Jurkat, Clone E6-1 (cell line): ENCODE data around the gene KCNF1. TPM values are rescaled to one million over a fixed set of nuclear protein-coding genes. Genes with fewer than 3 reads are reported as not detected.

ENCODE experiments used
- DNase-seq: peaks from one replicate; pipeline ENCODE4 v3.0.0-alpha.2; 2011; ENCODE audit warnings: low read depth, low spot score
- H3K4me3 ChIP-seq: 2 replicates; pipeline ENCODE4 v1.5.1; 2011; ENCODE audit warnings: mild to moderate bottlenecking, low read length, control low read depth, moderate library complexity
- polyA plus RNA-seq: library from polyadenylated mRNA; unstranded; fragments of >200 nt; gene quantifications from one replicate; pipeline ENCODE4 v1.2.1, GENCODE V29; 2012; ENCODE audit warnings: missing spikeins; ENCODE audit not compliant: insufficient read length, insufficient read depth

The KCNF1 gene
- not detected for polyA plus RNA-seq

DNA sequence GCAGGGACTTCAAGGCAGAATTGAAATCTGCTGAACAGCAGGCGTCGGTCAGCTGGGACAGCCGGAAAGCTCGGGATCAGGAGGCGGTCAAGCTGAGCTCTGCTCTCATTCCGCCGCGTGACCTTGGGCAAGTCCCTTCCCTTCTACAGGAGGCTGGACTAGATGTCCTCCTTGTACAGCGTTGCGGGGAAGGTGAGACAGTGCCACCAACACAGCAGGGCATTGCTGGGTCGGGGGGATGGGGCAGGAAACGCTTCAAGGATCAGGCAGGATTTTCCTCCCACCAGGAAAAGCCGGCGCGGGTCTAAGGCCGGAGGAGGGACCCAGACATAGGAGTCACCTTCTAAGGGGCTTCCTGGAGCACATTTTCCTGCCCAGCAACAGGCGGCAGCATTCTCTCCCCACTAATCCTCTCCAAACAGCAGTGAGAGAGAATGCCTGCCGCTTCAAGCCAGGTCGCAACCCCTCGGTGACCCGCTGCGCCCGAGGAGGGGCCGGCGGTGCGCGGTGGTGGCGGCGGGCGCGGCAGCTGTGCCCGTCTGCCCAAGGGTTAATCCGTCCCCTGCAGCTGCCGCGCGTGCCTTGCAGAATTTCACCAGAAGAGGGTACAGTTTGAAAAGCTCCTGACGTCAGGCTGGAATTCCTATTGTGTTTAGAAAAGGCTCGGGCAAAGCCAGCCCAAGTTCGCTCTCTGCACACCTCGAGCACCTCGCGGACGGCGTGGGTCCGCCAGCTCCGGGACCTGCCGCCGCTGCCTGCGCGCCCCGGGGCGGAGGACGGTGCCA, at the start of gene KCNF1:
TSS of gene KCNF1 (plus strand) at position 644 of the 785 bp plus-strand sequence. CDS start 493 bp downstream, outside the sequence.
- DNase-seq = no peak
- no peak within 1 kb of the TSS for H3K4me3 ChIP-seq

- no peak overlapping the region for H3K4me3 ChIP-seq
- DNase-seq = no peak
Measured at GRCh38 chr2:10862330-10862729, 49.4 kb upstream of the KCNF1 start.

GRCh38 chr2:10863047-10863446, 48.7 kb upstream of the KCNF1 start:
- H3K4me3 ChIP-seq = no peak overlapping the region

GRCh38 chr2:10863837-10864236, 47.9 kb upstream of the KCNF1 start:
- no peak for DNase-seq
- H3K4me3 ChIP-seq = no peak overlapping the region

More at GRCh38 chr2:10863047-10863446, 48.7 kb upstream of the KCNF1 start:
- DNase-seq = no peak

- no peak for DNase-seq
- H3K4me3 ChIP-seq = no peak overlapping the region
Measured at GRCh38 chr2:10864251-10864650, 47.5 kb upstream of the KCNF1 start.

- DNase-seq = peak; percentile 44
Measured at GRCh38 chr2:10864861-10865636, 46.7 kb upstream of the KCNF1 start.

GRCh38 chr2:10865841-10866240, 45.9 kb upstream of the KCNF1 start:
- no peak for DNase-seq
- H3K4me3 ChIP-seq = no peak overlapping the region

More at GRCh38 chr2:10864861-10865636, 46.7 kb upstream of the KCNF1 start:
- H3K4me3 ChIP-seq = peak overlapping the region; percentile 4

DNA sequence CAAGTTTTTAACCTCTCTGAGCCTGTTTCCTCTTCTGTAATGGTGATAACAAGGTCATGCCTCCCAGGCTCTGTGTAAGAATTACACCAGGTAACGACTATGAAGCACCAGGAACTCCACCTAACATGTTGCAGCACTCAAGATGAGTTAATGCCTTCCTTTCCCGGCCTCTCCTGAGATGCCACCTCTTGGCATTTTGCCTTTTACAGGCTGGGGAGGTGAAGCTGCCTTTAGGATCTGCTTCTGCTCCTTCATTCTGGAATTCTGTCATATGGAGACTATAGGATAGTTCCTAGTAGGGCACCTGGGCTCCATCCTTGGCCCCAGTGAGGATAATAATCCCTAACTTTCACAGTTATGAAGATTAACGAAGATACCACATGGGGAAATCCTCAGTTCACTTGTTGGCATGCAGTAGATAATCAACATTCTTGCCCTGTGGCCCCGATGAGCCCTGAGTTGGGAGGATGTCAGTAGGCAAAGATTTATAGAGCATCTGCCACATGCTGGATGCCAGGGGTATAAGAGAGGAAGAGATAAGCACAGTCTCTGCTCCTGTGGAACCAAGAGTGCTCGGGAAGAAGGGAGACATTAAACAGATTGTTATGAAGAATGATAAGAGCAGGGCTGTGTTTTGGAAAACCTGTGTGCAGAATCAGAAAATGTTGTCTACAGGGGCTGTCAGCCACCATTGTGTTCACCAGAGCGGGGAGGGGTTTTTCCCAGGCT, 43.9 kb upstream of the KCNF1 start:
- DNase-seq = no peak
- no peak overlapping the region for H3K4me3 ChIP-seq

DNA sequence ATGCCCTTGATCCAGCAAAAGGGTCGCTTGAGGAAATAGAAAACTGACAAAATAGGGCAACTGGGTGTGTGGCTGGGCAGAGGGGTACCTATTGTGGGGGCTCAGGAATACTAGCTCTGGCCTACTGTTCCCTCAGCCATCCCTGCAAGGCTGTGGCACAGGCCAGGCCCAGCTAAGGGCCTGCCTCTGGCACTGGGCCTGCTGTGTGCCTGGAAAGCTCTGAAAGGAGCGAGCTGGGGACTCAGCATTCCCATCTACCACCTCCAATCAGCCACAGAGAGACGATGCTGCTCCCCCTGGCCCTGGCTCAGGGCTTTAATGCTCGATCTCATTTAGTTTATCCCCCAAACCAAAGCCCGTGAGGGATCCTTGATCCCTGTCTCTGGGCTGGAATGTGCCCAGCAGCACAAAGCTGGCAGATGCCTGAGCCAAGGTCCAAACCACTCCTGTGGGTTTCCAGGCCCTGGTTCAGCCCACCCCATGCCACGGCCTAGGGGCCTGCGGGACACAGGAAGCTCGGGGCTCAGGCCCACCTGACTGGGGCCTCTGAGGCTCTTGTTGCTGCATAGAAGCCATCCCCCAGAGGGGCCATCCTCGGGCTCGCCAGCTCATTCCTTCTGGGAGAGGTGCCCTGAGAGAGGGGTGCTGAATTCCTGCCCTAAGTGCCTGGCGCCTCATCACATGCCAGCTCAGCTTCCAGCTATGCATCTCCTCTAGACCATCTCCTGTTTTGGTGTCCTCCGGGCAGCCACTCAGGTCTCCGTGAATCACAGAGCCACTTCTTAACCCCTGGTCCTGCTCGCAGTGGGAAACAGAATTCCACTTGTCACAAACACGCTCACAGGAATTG, 43.0 kb upstream of the KCNF1 start:
- no peak for DNase-seq

GRCh38 chr2:10871978-10872377, 39.8 kb upstream of the KCNF1 start:
- no peak for DNase-seq
- no peak overlapping the region for H3K4me3 ChIP-seq

More for the DNA sequence above, 43.0 kb upstream of the KCNF1 start:
- H3K4me3 ChIP-seq = no peak overlapping the region

GRCh38 chr2:10873171-10873570, 38.6 kb upstream of the KCNF1 start:
- H3K4me3 ChIP-seq = no peak overlapping the region
- DNase-seq = no peak

GRCh38 chr2:10873790-10874437, 37.8 kb upstream of the KCNF1 start:
- no peak overlapping the region for H3K4me3 ChIP-seq
- DNase-seq = no peak

DNA sequence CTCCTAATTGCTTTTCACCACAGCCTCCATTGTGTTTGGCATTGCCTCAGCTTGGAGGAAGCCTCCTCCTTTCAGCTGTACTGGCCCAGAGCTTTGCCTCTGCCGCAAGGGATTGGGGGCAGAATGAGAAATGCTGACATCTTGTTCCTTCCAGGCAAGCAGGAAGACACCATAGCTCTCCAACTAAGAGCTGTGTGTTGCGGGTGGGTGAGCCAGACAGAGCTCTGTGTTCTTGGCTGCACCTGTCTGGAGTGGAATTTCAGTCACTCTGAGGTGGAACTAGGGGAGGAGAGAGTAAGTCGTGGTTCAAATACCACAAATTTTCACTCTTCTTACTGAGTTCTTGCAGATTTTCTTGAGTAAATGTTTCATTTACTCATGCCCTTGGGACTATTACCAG, 36.6 kb upstream of the KCNF1 start:
- no peak overlapping the region for H3K4me3 ChIP-seq
- DNase-seq = no peak

DNA sequence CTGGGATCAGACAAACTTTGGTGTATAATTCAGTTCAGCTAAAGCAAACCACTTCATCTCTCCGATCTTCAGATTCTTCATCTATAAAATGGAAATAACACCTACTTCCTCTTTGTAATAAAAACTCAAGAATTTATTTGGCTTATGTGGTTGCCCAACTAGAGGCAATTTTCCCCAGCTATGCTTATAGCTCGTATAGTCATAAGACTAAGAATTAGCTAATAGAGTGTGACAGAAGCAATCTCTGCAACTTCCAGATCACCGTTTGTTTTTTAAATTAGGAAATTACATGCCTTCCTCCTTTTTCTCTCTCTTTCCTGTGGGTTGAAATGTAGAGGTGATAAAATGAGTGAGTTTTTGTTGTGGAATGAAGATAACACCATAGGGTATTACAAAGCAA, 35.3 kb upstream of the KCNF1 start:
- no peak for DNase-seq
- no peak overlapping the region for H3K4me3 ChIP-seq

- DNase-seq = no peak
Measured at GRCh38 chr2:10876963-10877362, 34.8 kb upstream of the KCNF1 start.

DNA sequence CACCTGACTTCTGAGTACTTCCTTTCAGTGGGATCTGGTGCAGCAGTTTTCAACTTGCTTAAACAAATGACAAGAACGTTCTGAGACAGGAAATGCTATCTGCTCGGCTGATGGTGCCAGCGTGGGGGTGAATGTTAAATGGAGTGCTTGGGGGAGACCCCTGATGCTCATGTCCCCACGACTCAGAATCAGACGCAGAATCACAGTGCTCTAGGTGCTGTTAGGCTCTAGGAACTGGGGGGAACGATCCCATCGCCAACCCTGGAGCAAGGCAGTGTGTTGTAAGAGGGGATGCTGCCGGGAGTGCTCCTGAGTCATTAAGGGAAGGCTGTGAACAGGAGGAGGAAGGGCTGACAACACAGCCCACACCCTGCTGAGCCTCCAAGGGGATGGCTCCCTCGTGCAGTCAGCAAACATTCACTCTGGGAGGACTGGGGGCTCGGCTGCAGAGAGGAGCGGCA, 34.1 kb upstream of the KCNF1 start:
- no peak for DNase-seq
- H3K4me3 ChIP-seq = no peak overlapping the region

More at GRCh38 chr2:10876963-10877362, 34.8 kb upstream of the KCNF1 start:
- no peak overlapping the region for H3K4me3 ChIP-seq

DNA sequence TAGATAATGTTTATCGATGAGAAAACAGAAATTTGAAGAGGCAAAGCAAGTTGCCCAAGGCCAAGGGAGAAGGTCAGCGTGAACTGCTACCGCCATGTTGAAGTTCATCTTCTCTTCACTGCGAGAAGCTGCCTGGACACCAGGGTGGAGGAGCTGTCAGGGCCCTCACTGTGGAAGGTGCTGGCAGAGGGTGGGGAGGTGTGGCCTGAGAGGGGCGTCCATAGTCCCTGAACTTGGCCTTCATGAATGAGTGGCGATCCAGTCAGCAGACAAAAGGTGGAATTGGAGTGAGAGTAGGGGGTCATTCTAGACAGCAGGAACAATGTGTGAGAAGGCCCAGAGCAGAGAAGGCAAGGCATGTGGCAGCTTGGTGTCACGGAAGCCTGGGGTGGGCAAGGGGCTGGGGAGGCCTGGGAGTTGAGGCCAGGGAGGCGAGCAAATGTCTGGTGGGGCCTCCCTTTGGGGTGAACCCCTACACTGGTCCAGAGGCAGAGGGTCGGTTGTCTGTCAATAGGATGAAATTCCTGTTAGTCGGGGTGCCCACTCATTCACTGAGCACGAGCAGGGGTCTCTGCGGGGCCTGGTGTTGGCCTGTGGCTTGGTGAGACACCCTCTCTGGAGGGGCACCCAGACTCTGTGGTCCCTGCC, 33.3 kb upstream of the KCNF1 start:
- no peak for DNase-seq
- H3K4me3 ChIP-seq = no peak overlapping the region

- no peak for DNase-seq
- no peak overlapping the region for H3K4me3 ChIP-seq
Measured at GRCh38 chr2:10879159-10879558, 32.6 kb upstream of the KCNF1 start.
